CD4-positive, alpha-beta T cell treated with Interleukin-17A for 1 hour (primary cell): ENCODE measurements around the gene ENTPD8.

Source experiments
- DNase-seq: peaks from one replicate; pipeline ENCODE4 v3.0.0-alpha.2; 2020

Gene ENTPD8

DNA sequence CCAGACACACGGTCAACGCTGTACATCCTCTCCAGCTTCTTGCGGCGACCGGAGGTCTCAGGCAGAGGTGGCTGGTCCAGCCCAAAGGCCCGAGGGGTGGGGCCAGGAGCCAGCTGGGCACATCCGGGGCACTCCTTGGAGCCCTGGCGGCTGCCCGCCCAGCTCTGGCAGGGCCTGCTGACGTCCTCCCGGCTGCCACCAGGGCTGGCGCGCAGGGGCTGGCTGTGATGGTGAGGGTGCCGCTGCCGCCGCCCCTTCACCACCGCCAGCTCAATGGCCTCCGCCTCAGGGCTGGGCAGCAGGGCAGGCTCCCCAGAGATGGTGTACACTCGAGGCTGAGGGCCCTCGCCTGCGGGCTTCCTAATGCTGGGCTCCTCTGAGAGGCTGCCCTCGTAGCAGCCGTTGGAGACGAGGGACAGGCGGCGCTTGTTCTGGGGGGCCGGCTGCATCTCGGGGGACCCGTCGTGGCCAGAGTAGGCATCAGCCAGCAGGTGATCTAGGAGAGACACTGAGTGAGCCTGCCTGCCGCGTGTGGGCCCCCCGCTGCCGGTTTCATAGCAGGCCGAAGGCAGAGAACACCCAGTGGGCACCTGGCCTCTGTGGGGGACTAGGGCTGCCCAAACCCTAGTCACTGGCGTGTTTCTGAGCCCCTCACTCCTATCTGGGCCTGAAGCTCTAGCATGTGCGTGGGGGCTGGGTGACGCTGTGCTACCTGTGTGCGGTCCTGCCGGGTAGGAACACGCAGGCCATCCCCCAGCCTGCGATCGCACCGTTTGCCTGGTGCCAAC lies 16.4 kb upstream of the ENTPD8 start:
- DNase-seq: no peak

DNA sequence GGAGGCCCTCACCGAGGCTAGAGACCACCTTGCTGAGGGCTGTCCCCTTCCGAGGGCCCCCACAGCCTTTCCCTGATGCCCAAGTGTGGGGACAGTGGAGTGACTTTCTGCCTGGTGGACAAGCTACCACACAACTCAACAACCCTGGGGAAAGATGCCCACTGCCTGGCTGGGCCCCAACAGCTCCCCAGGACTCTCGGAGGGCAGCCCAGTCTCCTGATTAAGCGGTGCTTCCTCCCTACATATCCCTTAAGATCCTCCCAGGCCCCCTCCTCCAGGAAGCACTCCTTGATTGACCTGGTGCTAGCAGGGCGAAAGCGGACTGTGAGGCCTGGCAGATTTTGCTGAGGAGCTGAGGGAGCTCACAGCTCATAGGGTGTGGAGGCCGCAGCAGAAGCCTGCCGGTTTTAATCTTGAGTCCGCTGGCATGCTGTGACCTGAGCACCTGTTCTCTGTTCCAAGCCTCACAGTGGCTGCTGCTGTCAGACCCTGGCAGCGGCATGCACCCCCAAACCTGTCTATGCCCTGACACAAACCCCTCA lies 15.8 kb upstream of the ENTPD8 start:
- DNase-seq: no peak

DNA sequence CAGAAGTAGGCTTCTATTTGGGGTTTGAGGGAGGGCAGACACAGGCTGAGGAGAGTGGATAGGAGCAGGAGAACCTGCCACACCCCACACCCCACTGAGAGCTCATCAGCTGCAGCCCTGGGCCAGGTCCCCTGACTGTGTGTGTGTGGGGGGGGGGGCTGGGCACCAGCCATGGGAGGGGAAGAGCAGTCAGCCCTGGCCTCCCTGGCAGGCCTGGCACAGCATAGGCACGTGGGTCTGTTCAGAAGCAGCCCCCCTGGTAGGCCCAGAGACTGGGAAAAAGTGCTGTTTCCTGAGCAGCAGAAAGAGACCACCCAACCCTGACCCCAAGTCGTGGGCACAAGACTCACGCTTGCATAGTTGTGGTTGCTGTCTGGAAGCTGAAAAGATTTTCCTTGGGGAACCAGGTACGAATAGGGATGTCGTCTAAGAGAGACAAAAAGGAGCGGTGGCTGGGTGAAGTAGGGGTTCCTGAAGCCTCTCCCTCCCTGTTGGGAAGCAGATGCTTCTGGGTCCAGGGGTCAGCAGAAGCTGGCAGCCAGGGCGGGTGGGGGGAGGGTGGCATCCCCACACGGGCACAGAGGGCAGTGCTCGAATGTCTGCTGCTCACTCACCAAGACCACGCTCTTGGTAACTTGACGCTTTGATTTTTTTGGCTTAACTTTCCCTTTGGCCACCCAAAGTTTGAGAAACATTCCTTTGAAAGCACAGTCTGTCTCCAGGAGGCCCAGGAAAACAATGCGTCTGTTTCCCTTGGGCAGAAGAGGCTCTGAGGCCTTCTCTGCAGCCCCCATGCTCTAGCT lies 15.1 kb upstream of the ENTPD8 start:
- no peak for DNase-seq

DNA sequence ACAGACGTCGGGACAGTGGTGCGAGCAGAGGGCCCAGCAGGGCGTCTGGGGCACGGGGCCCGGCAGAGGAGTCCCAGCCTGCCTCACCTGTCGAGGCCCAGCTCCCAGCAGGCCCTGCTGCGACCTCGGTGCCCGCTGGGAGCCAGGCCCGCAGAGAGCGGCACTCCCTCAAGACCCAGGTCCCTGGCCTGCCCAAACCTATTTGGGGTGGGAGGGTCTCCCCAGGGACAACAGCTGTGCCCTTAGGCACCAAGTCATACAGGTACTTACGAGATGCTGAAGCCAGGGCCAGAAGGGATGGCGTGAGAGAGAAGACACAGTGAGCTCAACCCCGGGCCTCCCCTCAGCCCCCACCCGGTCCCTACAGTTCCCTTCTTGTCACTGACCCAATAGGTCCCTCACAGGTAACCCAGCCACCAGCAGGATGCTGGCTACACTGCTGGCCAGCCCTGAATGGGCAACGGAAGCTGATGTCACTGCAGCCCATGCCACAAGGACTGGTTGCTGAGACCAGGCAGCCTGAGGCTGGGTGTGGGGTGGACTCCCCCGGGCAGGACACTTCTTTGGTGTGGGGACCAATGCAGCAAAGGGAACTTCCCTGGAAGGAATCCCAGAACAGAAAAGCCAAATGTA lies 14.3 kb upstream of the ENTPD8 start:
- DNase-seq: no peak

DNA sequence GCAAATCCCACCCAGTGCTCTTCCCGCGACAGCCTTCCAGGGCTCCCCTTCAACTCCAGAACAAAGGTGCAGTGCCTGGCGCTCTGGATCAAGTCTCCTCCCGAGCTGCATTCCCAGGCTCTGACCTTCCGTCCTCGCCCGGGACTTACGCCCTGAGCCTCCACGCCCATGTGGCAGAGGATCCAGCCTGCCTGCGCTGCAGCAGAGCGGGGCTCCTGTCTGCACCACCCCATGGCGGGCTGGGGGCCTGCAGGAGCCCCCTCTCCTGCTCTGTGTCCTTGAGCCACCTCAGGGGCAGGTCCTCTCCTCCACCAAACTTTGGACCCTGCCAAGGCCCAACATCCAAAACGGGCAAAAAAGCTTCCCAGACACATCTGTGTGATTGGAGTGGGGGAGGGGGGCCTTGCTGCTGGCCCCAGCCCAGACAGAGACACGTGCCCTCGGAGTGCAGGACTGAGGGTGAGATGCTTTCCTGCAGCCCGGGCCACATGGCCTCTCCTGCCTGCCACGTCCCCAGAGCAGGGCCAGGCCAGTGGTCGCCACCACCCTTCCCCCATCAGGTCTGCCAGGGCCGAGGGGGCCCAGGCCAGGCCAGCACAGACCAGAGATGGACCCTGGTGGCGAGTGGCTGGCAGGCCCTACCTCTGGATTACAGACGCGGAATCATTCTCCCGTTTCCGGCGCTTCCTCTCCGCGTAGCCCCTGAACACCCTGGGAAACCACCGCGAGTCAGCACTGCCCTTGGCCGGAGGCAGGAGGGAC lies 13.6 kb upstream of the ENTPD8 start:
- DNase-seq: no peak

DNA sequence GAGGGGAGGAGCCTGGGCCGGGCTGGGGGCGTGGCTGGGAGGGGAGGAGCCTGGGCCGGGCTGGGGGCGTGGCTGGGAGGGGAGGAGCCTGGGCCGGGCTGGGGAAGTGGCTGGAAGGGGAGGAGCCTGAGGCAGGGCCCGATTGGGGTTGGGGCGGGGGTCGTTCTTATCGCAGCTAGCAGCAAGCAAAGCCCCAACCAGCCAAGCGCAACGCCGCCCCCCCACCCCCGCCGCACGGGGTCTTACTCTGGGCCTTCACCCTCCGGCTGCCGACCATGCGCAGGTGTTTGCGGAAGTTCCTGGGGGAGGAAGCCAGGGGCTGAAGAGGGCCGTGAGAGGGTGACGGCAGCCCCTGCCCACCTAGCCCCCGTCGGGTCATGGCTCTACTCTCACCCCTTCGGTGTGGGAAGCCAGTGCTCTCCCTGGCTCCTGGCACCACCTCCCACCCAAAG lies 13.0 kb upstream of the ENTPD8 start:
- peak; percentile 47 for DNase-seq

DNA sequence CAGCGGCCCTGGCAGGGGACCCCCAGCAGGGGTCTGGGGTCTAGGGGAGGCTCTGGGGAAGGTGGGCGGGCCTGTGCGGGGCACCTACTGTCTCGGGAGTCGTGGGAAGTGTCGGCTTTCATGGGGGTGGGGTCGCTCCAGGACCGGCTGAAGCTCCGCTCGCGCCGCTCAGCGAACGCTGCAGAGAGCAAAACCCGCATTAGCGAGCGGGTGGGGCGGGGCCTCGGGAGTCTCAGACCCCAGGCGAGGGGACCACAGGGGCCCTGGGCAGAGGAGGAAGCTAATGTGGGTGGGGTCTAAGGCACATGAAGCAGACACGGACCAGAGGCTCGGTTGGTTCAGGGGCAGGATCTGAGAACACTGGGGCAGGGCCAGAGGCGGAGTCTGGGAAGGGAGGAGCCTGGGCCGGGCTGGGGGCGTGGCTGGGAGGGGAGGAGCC lies 12.5 kb upstream of the ENTPD8 start:
- peak; percentile 65 for DNase-seq

DNA sequence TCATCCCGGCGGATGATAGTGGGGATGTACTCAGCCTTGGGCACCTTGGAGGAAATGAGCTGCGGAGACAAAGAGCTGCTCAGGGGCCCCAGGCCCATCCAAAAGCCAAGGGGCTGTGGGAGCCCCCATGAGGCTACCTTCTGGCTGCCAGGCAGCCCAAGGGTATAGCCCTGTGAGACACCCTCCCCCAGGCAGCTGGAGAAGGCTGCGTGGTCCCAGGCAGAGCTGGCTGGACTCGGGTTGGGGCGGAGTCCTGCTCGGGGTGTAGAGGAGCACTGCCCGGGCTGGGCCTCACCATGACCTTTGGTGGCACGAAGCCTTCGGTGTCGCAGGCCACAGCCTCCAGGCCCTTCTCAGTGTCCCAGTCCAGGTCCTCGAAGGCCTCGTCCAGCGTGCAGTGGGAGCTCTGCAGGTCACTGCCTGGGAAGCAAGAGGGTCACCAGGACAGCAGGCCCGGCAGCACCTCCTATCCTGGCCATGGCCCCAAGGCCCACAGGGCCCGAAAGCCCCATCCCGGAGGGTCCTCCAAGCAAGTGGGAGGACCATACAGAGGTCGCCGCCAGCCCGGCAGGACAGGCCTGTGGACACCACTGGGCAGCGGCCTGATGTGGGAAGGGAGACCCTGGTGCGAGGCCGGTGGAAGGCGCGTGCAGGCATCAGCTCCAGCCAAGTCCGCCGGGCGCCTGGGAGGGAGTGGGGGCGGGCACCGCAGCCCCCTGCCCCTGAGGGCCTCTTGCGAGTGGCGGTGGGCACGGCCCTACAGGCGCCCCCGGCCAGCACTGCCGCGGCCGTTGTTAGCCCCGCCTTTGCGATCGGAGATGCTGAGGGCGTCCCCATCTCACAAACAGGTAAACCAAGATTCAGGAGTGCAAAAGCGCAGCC lies 11.8 kb upstream of the ENTPD8 start:
- no peak for DNase-seq

DNA sequence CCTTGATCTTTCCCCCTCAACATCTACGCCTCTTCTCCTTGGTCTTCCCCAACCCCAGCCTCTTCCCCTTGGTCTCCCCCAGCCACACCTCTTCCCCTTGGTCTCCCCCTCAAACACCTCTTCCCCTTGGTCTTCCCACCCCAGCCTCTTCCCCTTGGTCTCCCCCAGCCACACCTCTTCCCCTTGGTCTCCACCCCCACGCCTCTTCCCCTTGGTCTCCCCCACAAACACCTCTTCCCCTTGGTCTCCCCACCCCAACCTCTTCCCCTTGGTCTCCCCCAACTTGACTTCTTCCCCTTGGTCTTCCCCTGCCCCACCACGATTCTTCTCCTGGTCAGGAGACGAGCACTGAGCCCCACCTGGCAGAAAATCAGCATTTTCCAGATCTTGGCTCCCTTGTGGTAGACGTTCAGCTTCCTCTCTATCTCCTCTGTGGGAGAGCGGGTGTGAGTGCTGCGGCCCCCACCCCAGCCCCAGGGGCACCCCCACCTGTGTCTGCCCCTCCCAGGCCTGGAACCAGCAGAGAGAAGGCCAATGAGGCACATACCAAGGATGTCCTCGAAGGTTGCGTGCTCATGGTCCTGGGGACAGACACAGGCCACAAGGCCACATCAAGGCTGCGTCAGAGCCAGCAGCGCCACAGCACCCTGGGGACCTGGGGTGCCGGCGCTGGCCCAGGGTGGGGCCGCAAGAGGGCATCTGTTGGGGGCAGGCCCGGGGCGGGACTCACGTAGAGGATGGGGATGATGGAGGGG lies 11.0 kb upstream of the ENTPD8 start:
- DNase-seq: peak; percentile 34

DNA sequence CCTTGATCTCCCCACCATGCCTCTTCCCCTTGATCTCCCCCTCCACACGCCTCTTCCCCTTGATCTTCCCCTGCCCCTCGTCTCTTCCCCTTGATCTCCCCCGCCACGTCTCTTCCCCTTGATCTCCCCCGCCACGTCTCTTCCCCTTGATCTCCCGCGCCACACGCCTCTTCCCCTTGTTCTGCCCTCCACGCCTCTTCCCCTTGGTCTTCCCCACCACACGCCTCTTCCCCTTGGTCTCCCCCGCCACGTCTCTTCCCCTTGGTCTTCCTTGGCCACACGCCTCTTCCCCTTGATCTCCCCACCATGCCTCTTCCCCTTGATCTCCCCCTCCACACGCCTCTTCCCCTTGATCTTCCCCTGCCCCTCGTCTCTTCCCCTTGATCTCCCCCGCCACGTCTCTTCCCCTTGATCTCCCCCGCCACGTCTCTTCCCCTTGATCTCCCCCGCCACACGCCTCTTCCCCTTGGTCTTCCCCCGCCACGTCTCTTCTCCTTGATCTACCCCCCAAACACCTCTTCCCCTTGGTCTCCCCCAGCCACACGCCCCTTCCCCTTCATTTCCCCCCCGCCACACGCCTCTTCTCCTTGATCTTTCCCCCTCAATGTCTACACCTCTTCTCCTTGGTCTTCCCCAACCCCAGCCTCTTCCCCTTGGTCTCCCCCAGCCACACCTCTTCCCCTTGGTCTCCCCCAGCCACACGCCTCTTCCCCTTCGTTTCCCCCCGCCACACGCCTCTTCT lies 10.3 kb upstream of the ENTPD8 start:
- DNase-seq: peak; percentile 42

DNA sequence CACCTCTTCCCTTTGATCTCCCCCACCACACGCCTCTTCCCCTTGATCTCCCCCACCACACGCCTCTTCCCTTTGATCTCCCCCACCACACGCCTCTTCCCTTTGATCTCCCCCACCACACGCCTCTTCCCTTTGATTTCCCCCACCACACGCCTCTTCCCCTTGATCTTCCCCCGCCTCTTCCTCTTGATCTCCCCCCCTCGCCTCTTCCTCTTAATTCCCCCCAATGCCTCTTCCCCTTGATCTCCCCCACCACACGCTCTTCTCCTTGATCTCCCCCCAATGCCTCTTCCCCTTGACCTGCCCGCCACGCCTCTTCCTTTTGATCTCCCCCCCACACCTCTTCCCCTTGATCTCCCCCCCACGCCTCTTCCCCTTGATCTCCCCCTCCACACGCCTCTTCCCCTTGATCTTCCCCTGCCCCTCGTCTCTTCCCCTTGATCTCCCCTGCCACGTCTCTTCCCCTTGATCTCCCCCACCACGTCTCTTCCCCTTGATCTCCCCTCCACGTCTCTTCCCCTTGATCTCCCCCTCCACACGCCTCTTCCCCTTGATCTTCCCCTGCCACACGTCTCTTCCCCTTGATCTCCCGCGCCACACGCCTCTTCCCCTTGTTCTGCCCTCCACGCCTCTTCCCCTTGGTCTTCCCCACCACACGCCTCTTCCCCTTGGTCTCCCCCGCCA lies 9.5 kb upstream of the ENTPD8 start:
- DNase-seq: peak; percentile 83

DNA sequence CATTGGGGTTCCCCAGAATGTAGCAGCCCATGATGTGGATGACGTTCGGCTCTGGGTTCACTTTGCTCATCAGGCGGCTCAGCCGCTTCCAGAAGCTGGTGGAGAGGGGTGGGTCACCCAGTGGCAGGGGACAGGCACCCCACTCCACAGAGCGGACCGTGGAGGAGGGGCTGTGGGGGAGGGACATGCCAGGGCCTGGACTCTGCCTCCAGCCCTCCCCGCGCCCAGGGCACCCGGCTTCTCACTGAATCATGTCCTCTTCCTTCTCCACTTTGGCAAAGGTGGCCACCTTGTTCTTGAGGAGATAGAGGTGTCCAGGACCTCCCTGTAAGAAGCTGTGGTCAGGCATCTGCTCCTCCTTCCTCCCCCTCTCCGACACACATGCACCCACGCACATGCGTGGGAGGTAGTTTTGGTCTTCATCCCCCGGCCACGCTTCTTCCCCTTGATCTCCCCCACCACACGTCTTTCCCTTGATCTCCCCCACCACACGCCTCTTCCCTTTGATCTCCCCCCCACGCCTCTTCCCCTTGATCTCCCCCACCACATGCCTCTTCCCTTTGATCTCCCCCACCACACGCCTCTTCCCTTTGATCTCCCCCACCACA lies 8.9 kb upstream of the ENTPD8 start:
- DNase-seq: no peak

DNA sequence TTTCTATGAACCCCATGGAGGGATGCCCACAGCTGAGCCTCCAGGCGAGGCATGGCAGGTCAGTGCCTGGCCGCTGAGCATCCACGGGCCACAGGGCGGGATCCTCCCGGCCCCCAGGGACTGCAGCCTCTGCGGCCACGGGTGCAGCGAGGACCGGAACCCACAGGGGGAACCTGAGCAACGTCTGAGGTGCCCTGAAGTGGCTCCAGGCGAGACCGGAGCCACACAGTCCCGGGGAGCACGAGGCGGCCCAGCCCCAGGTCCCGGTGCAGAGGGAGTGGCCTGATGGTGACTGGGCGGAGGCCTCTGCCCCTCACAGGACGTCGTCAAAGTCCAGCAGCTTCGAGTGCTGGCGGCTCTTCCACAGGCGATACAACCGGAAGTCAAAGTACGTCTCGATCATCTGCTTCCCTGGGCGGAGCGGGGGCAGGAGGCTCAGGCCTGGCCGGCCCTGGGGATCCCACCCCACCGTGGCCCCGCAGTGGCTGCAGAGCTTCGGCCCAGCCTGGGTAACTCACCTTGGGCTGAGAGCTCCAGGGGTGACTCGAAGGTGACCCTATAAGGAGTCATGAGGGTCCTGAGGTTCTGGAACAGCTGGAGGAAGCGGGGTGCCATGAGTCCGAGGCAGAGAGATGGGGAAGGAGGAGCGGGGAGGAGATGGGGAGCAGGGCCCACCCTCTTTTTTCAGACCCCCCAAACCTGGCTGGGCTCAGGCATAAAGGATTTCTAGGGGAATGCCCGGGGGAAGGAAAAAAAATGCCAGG lies 8.1 kb upstream of the ENTPD8 start:
- no peak for DNase-seq

DNA sequence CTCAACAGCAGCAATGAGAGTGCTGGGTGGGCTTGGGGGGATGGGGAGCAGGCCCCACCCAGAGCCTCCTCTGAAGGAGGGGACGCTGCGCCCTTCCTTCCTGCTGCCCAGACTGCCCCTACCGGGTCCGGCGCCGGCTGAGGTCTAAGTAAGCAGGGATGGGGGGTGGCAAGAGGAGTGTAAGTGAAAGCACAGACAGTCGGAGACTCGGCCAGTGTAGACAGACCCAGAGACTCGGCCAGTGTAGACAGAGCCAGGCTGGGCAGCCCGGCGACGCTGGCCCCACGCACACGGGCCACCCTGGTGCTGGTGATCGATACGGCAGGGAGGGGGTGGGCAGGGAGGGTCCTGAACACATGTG lies 7.4 kb upstream of the ENTPD8 start:
- no peak for DNase-seq

DNA sequence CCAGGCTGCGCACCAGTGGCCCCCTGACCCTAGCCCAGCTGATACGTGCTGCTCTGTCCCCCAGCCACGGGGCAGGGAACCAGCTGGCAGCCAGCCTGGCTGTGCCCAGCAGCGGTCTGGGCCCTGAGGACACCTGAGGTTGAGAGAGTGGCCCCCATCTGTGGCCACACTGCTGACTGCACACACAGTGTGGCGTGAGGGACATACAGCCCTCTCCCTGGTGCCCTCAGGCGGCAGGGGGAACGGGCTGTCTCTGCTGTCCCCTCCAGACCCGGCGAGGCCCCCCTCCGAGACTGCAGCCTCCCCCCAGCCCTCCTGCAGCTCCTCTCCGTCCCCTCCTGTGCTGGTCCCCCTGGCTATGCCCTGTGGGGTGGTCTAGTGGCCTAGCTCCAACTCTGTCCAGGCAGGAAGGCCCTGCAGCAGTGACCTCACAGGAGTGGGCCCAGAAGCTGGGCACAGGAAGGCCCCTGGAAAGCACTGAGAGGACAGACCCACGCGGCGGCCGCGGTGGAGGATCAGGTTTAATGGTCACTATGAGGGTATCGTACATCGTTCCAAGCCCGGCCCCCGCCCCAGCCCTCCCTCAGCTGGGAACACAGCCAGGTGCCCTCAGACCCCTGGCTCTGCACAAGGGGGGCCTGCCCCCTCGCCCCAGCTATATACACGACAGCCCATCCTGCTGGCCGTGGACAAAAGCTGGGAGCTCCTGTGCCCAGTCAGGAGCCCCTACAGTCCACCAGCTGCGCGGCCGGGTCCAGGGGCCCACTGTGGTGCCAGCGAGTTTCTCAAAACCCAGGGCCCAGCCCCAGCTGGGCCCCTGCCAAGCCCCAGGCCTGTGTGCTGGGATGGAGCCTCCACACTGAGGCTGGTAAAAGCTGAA lies 6.8 kb upstream of the ENTPD8 start:
- no peak for DNase-seq

DNA sequence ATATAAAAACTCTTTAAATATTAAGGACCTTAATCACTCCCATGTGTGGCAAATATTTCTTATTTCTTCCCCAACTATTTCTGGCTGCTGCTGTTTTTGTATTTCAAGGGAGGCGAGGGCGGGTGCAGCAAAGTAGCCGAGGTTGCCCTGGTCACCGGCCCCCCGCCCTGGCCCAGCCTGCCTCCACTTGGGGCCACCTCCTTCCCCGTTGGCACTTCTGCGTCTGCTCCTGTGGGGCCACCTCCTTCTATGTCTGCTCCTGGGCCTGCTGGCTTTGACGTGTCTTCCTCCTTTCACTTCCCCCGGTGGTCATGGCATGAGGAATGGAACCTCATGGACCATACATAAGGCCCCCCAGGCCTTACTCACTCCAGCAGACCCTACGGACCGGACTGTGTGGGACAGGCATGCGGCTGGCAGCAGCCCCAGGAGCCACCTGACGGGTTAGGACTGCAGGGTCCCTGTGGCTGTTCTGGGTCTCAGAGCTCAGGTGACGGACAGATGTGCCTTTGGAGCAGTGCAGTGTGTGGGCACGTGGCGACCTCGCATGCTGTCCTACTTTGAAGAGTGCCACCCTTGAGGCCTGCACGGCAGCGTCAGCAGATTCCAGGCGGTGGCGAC lies 5.8 kb upstream of the ENTPD8 start:
- no peak for DNase-seq

DNA sequence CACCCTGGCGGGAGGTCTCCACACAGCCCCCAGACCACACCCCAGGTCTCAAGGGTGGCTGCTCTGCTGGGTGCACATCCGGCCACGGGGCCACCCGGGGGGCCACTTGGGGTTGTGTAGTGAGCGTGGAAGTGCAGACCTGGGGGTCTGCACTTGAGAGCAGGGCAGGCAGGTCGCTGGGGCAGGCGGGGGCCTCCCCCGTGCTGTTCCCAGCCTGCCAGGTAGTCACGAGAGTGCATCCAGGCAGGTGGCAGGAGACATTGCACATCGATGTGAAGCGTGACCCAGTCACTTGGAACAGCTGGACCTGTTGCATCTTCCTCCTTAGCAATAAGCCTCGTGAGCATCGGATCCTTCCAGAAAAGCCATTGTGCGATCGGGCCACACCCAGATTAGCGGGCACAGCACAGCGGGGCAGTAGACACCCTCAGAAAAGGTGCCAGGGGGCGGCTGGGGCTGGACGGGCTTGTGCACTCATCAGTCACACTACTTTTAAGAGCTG lies 4.8 kb upstream of the ENTPD8 start:
- DNase-seq: no peak
